ENCODE results near the gene SENP1. TPM values are rescaled to one million over a fixed set of nuclear protein-coding genes. Genes with fewer than 3 reads are reported as not detected.

The SENP1 gene
- total RNA-seq, 4 donors from 2014 or later = 14.3 to 19.4 (median 17.3) TPM

DNA sequence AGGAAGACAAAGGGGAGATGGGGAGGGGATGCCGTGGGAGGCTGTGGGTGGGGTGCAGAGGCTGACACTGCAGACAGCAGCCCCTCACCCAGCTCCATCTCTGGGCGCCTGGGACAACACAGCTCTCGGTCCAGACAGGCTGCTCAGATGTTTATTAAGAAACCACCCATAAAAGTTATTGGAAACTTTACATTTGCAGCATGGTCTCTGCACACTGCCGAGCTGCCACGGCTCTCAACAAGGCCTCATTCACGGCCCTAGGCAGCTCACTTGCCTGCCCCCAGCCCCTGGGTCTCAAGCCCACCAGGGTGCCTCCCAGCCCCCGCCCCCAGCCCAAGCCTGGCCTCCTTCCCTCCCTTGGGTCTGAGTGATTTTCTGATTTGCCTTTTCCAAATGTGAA is 80.6 kb downstream of the SENP1 start:
- H3K4me3 ChIP-seq (ENCODE audit: low read depth, poor library complexity, severe bottlenecking) = no peak overlapping the region
- DNase-seq (ENCODE audit: low spot score in 2 of 2) = peak in 1 of 2 donors; percentile 68
- no peak for TF ChIP-seq POLR2A (IDR thresholded peaks at IDR 0.05)
- TF ChIP-seq, protein P1, sequence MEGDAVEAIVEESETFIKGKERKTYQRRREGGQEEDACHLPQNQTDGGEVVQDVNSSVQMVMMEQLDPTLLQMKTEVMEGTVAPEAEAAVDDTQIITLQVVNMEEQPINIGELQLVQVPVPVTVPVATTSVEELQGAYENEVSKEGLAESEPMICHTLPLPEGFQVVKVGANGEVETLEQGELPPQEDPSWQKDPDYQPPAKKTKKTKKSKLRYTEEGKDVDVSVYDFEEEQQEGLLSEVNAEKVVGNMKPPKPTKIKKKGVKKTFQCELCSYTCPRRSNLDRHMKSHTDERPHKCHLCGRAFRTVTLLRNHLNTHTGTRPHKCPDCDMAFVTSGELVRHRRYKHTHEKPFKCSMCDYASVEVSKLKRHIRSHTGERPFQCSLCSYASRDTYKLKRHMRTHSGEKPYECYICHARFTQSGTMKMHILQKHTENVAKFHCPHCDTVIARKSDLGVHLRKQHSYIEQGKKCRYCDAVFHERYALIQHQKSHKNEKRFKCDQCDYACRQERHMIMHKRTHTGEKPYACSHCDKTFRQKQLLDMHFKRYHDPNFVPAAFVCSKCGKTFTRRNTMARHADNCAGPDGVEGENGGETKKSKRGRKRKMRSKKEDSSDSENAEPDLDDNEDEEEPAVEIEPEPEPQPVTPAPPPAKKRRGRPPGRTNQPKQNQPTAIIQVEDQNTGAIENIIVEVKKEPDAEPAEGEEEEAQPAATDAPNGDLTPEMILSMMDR (IDR thresholded peaks at IDR 0.05) = no peak
- intact Hi-C loops (cut with DNase I; ENCODE audit: low total_unique reads) = no loop called here
- WGBS, 2 donors = 71 to 73% methylated on average over 7 of the region's 7 CpGs

DNA sequence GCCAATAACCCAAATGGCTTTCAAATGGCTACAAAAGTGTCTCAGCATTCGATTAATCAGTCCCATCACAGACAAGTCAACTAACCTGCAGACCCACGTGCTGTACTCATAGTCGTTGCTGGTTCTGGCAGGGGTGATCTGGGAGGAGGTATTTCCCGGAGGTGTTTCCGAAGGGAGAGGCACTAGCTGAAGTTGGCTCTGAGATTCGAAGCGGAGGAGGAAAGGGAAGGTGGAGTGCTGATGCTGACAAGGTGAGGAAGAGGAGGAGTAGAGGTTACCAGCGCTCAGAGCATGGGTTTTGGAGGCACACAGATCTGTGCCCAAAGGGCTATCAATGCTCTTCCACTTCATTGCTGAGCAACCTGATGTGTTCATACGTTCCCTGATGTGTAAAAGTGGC is 81.1 kb downstream of the SENP1 start:
- intact Hi-C loops (cut with DNase I; ENCODE audit: low total_unique reads) = no loop called here
- TF ChIP-seq, protein P1 (IDR thresholded peaks at IDR 0.05) = no peak
- TF ChIP-seq POLR2A (IDR thresholded peaks at IDR 0.05) = no peak
- 67 to 71% methylated on average over 9 of the region's 9 CpGs for WGBS, 2 donors
- H3K4me3 ChIP-seq (ENCODE audit: low read depth, poor library complexity, severe bottlenecking) = no peak overlapping the region
- peak in 1 of 2 donors; percentile 54 for DNase-seq (ENCODE audit: low spot score in 2 of 2)

DNA sequence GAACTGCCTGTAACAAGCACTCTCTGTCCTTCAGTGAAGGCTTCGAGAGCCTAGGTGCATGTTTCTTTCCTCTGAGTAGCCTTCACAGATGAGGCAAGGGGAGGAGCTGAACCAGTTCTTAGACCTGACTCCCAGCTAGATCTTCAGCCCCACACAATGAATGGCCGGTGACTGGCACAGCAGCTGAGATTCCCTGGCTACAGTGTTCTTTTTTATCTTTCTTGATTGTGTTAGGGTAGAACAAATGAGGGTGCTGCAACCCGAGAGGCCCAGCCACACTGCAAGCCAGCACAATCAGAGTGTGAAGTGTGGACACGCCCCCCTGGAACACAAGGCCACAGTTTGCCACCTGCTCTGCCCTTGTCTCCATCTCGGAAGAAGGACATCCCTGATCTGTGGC is 82.5 kb downstream of the SENP1 start:
- TF ChIP-seq POLR2A (IDR thresholded peaks at IDR 0.05) = no peak
- TF ChIP-seq, protein P1 (IDR thresholded peaks at IDR 0.05) = no peak
- intact Hi-C loops (cut with DNase I; ENCODE audit: low total_unique reads) = no loop called here

DNA sequence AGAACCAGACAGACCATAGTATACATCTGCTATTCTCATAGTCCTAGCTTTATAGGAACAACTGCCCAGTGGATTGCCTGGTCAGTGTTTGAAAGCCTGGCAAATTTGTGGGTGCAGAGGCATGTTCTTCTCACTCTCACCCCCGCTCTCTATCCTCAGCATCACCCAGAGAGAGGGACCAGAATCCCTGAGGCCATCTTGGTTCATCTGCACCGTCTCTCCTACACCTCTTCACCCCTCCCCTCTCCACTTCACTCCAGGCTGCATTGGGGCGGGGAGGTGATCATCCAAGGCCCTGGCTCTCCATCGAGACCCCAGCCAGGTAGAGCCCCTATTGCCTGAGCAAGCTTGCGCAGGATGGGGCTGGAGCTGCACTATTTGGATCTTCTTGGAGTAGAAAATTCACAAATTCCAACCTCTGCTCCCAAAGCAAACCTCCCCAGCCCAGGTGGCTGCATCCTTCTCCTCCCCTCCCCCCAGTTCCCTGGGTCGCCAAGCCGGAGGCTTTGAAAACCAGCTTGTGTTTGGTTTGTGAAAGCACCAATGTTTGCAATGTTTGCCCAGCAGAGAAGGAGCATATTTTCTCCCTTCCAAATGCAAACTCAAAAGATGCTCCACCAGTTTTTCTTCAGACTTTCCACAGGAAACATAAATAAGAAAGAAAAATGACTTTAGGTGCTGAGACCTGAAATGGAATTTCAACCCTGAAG is 83.0 kb downstream of the SENP1 start:
- WGBS, 2 donors = 69 to 76% methylated on average over 7 of the region's 7 CpGs
- peak in 1 of 2 donors; percentile 28 for DNase-seq (ENCODE audit: low spot score in 2 of 2)
- no peak overlapping the region for H3K4me3 ChIP-seq (ENCODE audit: low read depth, poor library complexity, severe bottlenecking)
- intact Hi-C loops (cut with DNase I; ENCODE audit: low total_unique reads) = no loop called here
- TF ChIP-seq POLR2A (IDR thresholded peaks at IDR 0.05) = no peak
- TF ChIP-seq, protein P1 (IDR thresholded peaks at IDR 0.05) = no peak

More for the DNA sequence above, 82.5 kb downstream of the SENP1 start:
- peak in 1 of 2 donors; percentile 65 for DNase-seq (ENCODE audit: low spot score in 2 of 2)
- H3K4me3 ChIP-seq (ENCODE audit: low read depth, poor library complexity, severe bottlenecking) = no peak overlapping the region
- WGBS, 2 donors = 64 to 71% methylated on average over 5 of the region's 5 CpGs

DNA sequence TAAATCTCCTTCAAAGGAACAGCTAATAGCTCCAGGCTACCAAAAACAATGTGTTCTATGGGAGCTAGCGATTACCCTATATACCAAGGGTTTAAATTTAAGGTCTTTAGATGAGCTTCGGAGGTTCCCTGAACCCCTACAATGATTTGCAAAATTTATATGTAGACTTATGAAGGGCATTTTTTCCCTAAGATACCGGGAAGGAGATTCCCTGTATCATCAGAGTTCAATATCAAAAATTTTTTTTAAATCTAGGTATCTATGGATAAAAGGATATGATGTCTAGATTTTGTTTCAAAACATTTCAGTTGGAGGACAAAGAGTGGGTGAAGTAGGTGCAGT is 83.7 kb downstream of the SENP1 start:
- no peak for TF ChIP-seq POLR2A (IDR thresholded peaks at IDR 0.05)
- TF ChIP-seq, protein P1 (IDR thresholded peaks at IDR 0.05) = no peak
- WGBS, 2 donors = 54 to 57% methylated on average over 3 of the region's 3 CpGs
- no peak for DNase-seq (ENCODE audit: low spot score in 2 of 2)
- intact Hi-C loops (cut with DNase I; ENCODE audit: low total_unique reads) = no loop called here
- no peak overlapping the region for H3K4me3 ChIP-seq (ENCODE audit: low read depth, poor library complexity, severe bottlenecking)
